ENCODE measurements around the gene PEF1. TPM values are rescaled to one million over a fixed set of nuclear protein-coding genes. Genes with fewer than 3 reads are reported as not detected.

PEF1 gene
- polyA plus RNA-seq, 3 donors = 36.6 to 81.7 (median 70.7) TPM

- Histone ChIP-seq H3K9me3 (replicated peaks in 1 of 2; ENCODE audit: control insufficient read depth in 1 of 2, insufficient read depth in 1 of 2, low read length in 2 of 2) (no peaks in the 10 kb centered on the region), H3K4me3 (replicated peaks in 1 of 3; ENCODE audit: low read depth in 2 of 3, low read length in 3 of 3) (no peak overlapping the region), H3K27ac (ENCODE audit: low read depth in 1 of 2, low read length in 2 of 2) (no peak overlapping the region), H3K9ac (ENCODE audit: insufficient read depth, low read length, poor library complexity, severe bottlenecking) (no peak overlapping the region), H2AFZ (ENCODE audit: insufficient read depth, low read depth, low read length, poor library complexity, severe bottlenecking) (no peak overlapping the region), H4K20me1 (ENCODE audit: insufficient read depth, low read length) (no peaks in the 10 kb centered on the region), H3K27me3 (ENCODE audit: control insufficient read depth in 2 of 2, insufficient read depth in 2 of 2, low read length in 2 of 2) (peaks cover 7 to 32% of the 10 kb centered on the region in 2 donors), H3K4me1 (ENCODE audit: control insufficient read depth in 1 of 2, insufficient read depth in 2 of 2, low read length in 2 of 2) (peaks cover 5 to 8% of the 10 kb centered on the region in 2 donors), H3K36me3 (replicated peaks in 1 of 2; ENCODE audit: control insufficient read depth in 1 of 2, insufficient read depth in 2 of 2, low read length in 2 of 2) (no peaks in the 10 kb centered on the region), H3K4me2 (replicated peaks; ENCODE audit: extremely low read depth, low read length, poor library complexity, severe bottlenecking) (no peak overlapping the region), H3K79me2 (ENCODE audit: insufficient read depth, low read length) (no peaks in the 10 kb centered on the region)
- Mint-ChIP-seq H3K4me1 (peaks cover 8% of the 10 kb centered on the region), H3K9me3 (peaks cover 0 to 6% (median 3%) of the 10 kb centered on the region in 7 donors), H3K27me3 (ENCODE audit: low read depth in 3 of 3) (peaks cover 20 to 37% (median 36%) of the 10 kb centered on the region in 3 donors), H3K36me3 (peaks cover 0 to 2% of the 10 kb centered on the region in 2 donors), H3K4me3 (peak overlapping the region in 1 of 2 donors; percentile 50), H3K27ac (peak overlapping the region in 2 of 7 donors; percentile 1 to 37)
- TF ChIP-seq, protein P1, sequence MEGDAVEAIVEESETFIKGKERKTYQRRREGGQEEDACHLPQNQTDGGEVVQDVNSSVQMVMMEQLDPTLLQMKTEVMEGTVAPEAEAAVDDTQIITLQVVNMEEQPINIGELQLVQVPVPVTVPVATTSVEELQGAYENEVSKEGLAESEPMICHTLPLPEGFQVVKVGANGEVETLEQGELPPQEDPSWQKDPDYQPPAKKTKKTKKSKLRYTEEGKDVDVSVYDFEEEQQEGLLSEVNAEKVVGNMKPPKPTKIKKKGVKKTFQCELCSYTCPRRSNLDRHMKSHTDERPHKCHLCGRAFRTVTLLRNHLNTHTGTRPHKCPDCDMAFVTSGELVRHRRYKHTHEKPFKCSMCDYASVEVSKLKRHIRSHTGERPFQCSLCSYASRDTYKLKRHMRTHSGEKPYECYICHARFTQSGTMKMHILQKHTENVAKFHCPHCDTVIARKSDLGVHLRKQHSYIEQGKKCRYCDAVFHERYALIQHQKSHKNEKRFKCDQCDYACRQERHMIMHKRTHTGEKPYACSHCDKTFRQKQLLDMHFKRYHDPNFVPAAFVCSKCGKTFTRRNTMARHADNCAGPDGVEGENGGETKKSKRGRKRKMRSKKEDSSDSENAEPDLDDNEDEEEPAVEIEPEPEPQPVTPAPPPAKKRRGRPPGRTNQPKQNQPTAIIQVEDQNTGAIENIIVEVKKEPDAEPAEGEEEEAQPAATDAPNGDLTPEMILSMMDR (IDR thresholded peaks at IDR 0.05) = no peak
- DNase-seq = no peak
- WGBS (ENCODE audit: insufficient coverage) = 50% methylated on average over 2 of the region's 2 CpGs
- intact Hi-C loops (cut with micrococcal nuclease) = loop anchor here in 1 of 2 donors (5.0 kb wide), 1 partner anchor 54 kb away; no protein-coding TSS in a partner anchor
Measured at GRCh38 chr1:31615939-31616338, 28.7 kb downstream of the PEF1 start.

DNA sequence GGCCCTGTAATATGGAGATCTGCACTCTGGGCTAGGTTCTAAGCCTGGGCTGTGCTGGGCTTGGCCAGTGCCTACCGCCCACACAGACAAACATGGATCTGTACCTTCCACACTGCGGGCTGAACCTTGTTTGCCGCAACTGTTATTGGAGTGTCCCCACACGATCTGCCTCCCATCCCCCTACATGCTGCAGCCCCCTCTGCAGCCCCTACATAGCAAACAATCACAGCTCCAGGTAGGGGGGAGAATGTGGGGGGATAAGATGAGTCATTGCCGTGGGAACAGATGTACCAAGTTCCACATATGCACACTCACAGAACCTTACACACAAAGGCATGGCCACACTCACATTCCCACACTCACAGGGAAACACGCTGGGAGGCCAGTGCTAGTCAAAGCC is 29.3 kb downstream of the PEF1 start:
- WGBS (ENCODE audit: insufficient coverage) = 100% methylated on average over 2 of the region's 6 CpGs
- no peak overlapping the region for H3K27ac ChIP-seq (ENCODE audit: low read depth in 1 of 2, low read length in 2 of 2)
- Mint-ChIP-seq H3K27ac (peak overlapping the region in 1 of 7 donors; percentile 37), H3K9me3 (peaks cover 0 to 6% (median 3%) of the 10 kb centered on the region in 7 donors), H3K27me3 (ENCODE audit: low read depth in 3 of 3) (peaks cover 21 to 38% (median 36%) of the 10 kb centered on the region in 3 donors), H3K4me3 (no peak overlapping the region), H3K4me1 (peaks cover 11% of the 10 kb centered on the region), H3K36me3 (peaks cover 0 to 2% of the 10 kb centered on the region in 2 donors)
- H3K9ac ChIP-seq (ENCODE audit: insufficient read depth, low read length, poor library complexity, severe bottlenecking) = no peak overlapping the region
- no peaks in the 10 kb centered on the region for H4K20me1 ChIP-seq (ENCODE audit: insufficient read depth, low read length)
- peaks cover 5 to 8% of the 10 kb centered on the region in 2 donors for H3K4me1 ChIP-seq (ENCODE audit: control insufficient read depth in 1 of 2, insufficient read depth in 2 of 2, low read length in 2 of 2)
- H3K79me2 ChIP-seq (ENCODE audit: insufficient read depth, low read length) = no peaks in the 10 kb centered on the region
- intact Hi-C loops (cut with micrococcal nuclease) = loop anchor here in 1 of 2 donors (5.0 kb wide), 1 partner anchor 53 kb away; no protein-coding TSS in a partner anchor
- H3K27me3 ChIP-seq (ENCODE audit: control insufficient read depth in 2 of 2, insufficient read depth in 2 of 2, low read length in 2 of 2) = peaks cover 7 to 32% of the 10 kb centered on the region in 2 donors
- H3K9me3 ChIP-seq (replicated peaks in 1 of 2; ENCODE audit: control insufficient read depth in 1 of 2, insufficient read depth in 1 of 2, low read length in 2 of 2) = no peaks in the 10 kb centered on the region
- H3K4me2 ChIP-seq (replicated peaks; ENCODE audit: extremely low read depth, low read length, poor library complexity, severe bottlenecking) = no peak overlapping the region
- DNase-seq = no peak
- H3K36me3 ChIP-seq (replicated peaks in 1 of 2; ENCODE audit: control insufficient read depth in 1 of 2, insufficient read depth in 2 of 2, low read length in 2 of 2) = no peaks in the 10 kb centered on the region
- no peak overlapping the region for H2AFZ ChIP-seq (ENCODE audit: insufficient read depth, low read depth, low read length, poor library complexity, severe bottlenecking)
- TF ChIP-seq, protein P1 (IDR thresholded peaks at IDR 0.05) = no peak
- H3K4me3 ChIP-seq (replicated peaks in 1 of 3; ENCODE audit: low read depth in 2 of 3, low read length in 3 of 3) = no peak overlapping the region
